Endothelial cell of umbilical vein (primary cell): ENCODE measurements around the gene ARHGEF28. TPM values are rescaled to one million over a fixed set of nuclear protein-coding genes. Genes with fewer than 3 reads are reported as not detected.

Experiments used
- BruUV-seq: library from RNA; stranded (reverse); fragments of 400-500 nt; replicated peaks from 2 replicates; lab custom pipeline; 2021; lab: Mats Ljungman, UMichigan
- CTCF ChIA-PET: fragments of 300-600, 350-600 bp; sonication (Branson Sonifier 250); formaldehyde crosslinking; loops from one replicate; lab custom pipeline; 2021; ENCODE audit warnings: antibody characterized with exemption, inconsistent platforms; lab: Charles Lee
- POLR2A ChIA-PET: fragments of 300-600, 350-600 bp; sonication (Branson Sonifier 250); formaldehyde crosslinking; loops from one replicate; lab custom pipeline; 2021; ENCODE audit warnings: antibody characterized with exemption, inconsistent platforms; lab: Charles Lee
- DNase-seq: peaks from one replicate; pipeline ENCODE4 v3.0.0-alpha.2; 2011; ENCODE audit warnings: low read depth, low spot score
- FAIRE-seq: peaks from 2 replicates; lab custom pipeline; 2011; peaks lifted over from hg19 to GRCh38; lab: Jason Lieb, UNC
- H2AFZ ChIP-seq: 2 replicates; pipeline ENCODE4 v1.6.0; 2012; ENCODE audit warnings: low read depth, low read length, control low read depth, inconsistent platforms
- H3K27ac ChIP-seq: 2 replicates; pipeline ENCODE4 v1.5.1; 2011; ENCODE audit warnings: low read depth, mild to moderate bottlenecking, control low read depth, low read length, moderate library complexity; ENCODE audit not compliant: insufficient read depth
- H3K27me3 ChIP-seq, 2 experiments: 2 replicates each; pipeline versions ENCODE4 v1.6.0 to v1.6.1; 2011; ENCODE audit warnings: low read length in 2 of 2, mixed read lengths in 1 of 2; ENCODE audit not compliant: control insufficient read depth in 2 of 2, insufficient read depth in 2 of 2
- H3K36me3 ChIP-seq, 2 experiments: 2 replicates in 1 of 2; 3 replicates in 1 of 2; pipeline ENCODE4 v1.5.1; 2011; ENCODE audit warnings: low read length in 2 of 2, mild to moderate bottlenecking in 1 of 2, moderate library complexity in 1 of 2; ENCODE audit not compliant: control insufficient read depth in 2 of 2, insufficient read depth in 2 of 2; ENCODE audit errors: extremely low read depth in 1 of 2
- H3K4me1 ChIP-seq: 3 replicates; pipeline ENCODE4 v1.5.1; 2011; ENCODE audit warnings: mild to moderate bottlenecking, low read length; ENCODE audit not compliant: control insufficient read depth, insufficient read depth; ENCODE audit errors: extremely low read depth
- H3K4me2 ChIP-seq: 2 replicates; pipeline ENCODE4 v1.6.1; 2011; ENCODE audit warnings: low read length, control low read depth, mixed read lengths; ENCODE audit not compliant: insufficient read depth
- H3K4me3 ChIP-seq, 3 experiments: fragments of 200-600 bp in 1 of 3; sonication (generic), shearing (Covaris generic) in 1 of 3; replicated peaks in 1 of 3; 2 replicates each; pipeline ENCODE4 v1.5.1; 2011 to 2016; ENCODE audit warnings: control low read depth in 3 of 3, low read length in 3 of 3, mild to moderate bottlenecking in 2 of 3, inconsistent platforms in 1 of 3, low read depth in 1 of 3, moderate library complexity in 1 of 3; ENCODE audit not compliant: insufficient read depth in 1 of 3
- H3K79me2 ChIP-seq: 2 replicates; pipeline ENCODE4 v1.6.0; 2012; ENCODE audit warnings: low read length, inconsistent platforms; ENCODE audit not compliant: control insufficient read depth, insufficient read depth
- H3K9ac ChIP-seq: replicated peaks from 2 replicates; pipeline ENCODE3; 2011; ENCODE audit warnings: low read length, control low read depth; ENCODE audit not compliant: insufficient read depth; ENCODE audit errors: extremely low read depth
- H3K9me1 ChIP-seq: replicated peaks from 3 replicates; pipeline ENCODE4 v1.6.0; 2011; ENCODE audit warnings: mild to moderate bottlenecking, low read length; ENCODE audit not compliant: control insufficient read depth, insufficient read depth; ENCODE audit errors: extremely low read depth
- H3K9me3 ChIP-seq: replicated peaks from 2 replicates; pipeline ENCODE4 v1.5.1; 2012; ENCODE audit warnings: low read length, inconsistent platforms; ENCODE audit not compliant: control insufficient read depth, insufficient read depth
- H4K20me1 ChIP-seq: replicated peaks from 2 replicates; pipeline ENCODE3; 2011; ENCODE audit warnings: mild to moderate bottlenecking, low read length; ENCODE audit not compliant: control insufficient read depth, insufficient read depth; ENCODE audit errors: extremely low read depth
- CTCF ChIP-seq, 2 donors: IDR thresholded peaks; 1 replicate in 1 of 2; 2 replicates in 1 of 2; pipeline ENCODE4 v1.5.1; 2011; ENCODE audit warnings: low read length in 2 of 2, mild to moderate bottlenecking in 2 of 2, moderate library complexity in 2 of 2, control low read depth in 1 of 2, inconsistent platforms in 1 of 2, low read depth in 1 of 2; ENCODE audit not compliant: insufficient read depth in 1 of 2; ENCODE audit errors: extremely low read depth in 1 of 2
- EZH2 ChIP-seq: IDR thresholded peaks from 2 replicates; pipeline ENCODE4 v1.6.1; 2012; ENCODE audit warnings: borderline replicate concordance, low read depth, mild to moderate bottlenecking, moderate library complexity, low read length, inconsistent platforms; ENCODE audit not compliant: severe bottlenecking
- FOS ChIP-seq: IDR thresholded peaks from 2 replicates; pipeline ENCODE4 v1.6.1; 2011; ENCODE audit warnings: mild to moderate bottlenecking, low read length, moderate library complexity, borderline replicate concordance; ENCODE audit not compliant: insufficient read depth
- GATA2 ChIP-seq: IDR thresholded peaks from 2 replicates; pipeline ENCODE4 v1.7.0; 2011; ENCODE audit warnings: low read depth, mild to moderate bottlenecking, moderate library complexity, mixed read lengths, low read length; ENCODE audit not compliant: insufficient read length, insufficient read depth
- JUN ChIP-seq: IDR thresholded peaks from 2 replicates; pipeline ENCODE4 v1.6.1; 2011; ENCODE audit warnings: borderline replicate concordance, low read depth; ENCODE audit not compliant: insufficient read length, insufficient read depth
- MYC ChIP-seq: IDR thresholded peaks from one replicate; pipeline ENCODE4 v1.6.1; 2011; ENCODE audit warnings: mild to moderate bottlenecking, low read depth, low read length
- POLR2A ChIP-seq: IDR thresholded peaks from 2 replicates; pipeline ENCODE4 v1.6.1; 2012; ENCODE audit warnings: low read depth, mild to moderate bottlenecking, control low read depth, low read length
- POLR2AphosphoS5 ChIP-seq: IDR thresholded peaks from 2 replicates; pipeline ENCODE4 v1.6.1; 2012; ENCODE audit warnings: low read depth, mild to moderate bottlenecking, control low read depth, low read length, moderate library complexity; ENCODE audit not compliant: insufficient read depth
- dilution Hi-C: fragments of 300-500 bp; cut with MboI; formaldehyde crosslinking; loops from one replicate; pipeline ENCODE4 v1.15.0; 2019; ENCODE audit warnings: low sequenced_read_pairs; ENCODE audit not compliant: extremely low pct_ligation_motif_present
- intact Hi-C: fragments of 100-400 bp; cut with micrococcal nuclease; formaldehyde crosslinking; loops from one replicate; pipeline ENCODE4 v1.10.0; 2022
- polyA plus RNA-seq, 4 experiments: library from polyadenylated mRNA; depleted of rRNA in 3 of 4; stranded (reverse) in 3 of 4; unstranded in 1 of 4; fragments of >200 nt; gene quantifications; 2 replicates each; pipeline versions ENCODE4 v1.2.1 to v1.2.3, GENCODE V29; 2011 to 2012; ENCODE audit warnings: missing spikeins in 1 of 4
- total RNA-seq: library from RNA; stranded (reverse); gene quantifications from 2 replicates; pipeline ENCODE4 v1.2.3, GENCODE V29; 2021
- TF ChIP-seq, protein P1 (sequence below): IDR thresholded peaks from 2 replicates; pipeline ENCODE4 v1.6.1; 2011; ENCODE audit not compliant: insufficient read depth, insufficient read length

ARHGEF28 gene
- total and polyA plus RNA-seq, 2 donors (not counting 3 experiments of a cell fraction or from before 2014, with no cell fraction given), result 29.5 to 108 TPM

- Histone ChIP-seq H3K4me1 (peaks cover 72% of the 10 kb centered on the region), H3K79me2 (peaks cover 77% of the 10 kb centered on the region), H3K9ac (peak overlapping the region; percentile 10), H3K27me3 (no peaks in the 10 kb centered on the region), H4K20me1 (no peaks in the 10 kb centered on the region), H2AFZ (no peak overlapping the region), H3K4me3 (peak overlapping the region in 1 of 3 experiments; percentile 42), H3K9me1 (no peaks in the 10 kb centered on the region), H3K27ac (peak overlapping the region; percentile 48), H3K9me3 (no peaks in the 10 kb centered on the region), H3K36me3 (peaks cover 6 to 10% of the 10 kb centered on the region in 2 experiments), H3K4me2 (peak overlapping the region; percentile 78)
- peak; percentile 87 for DNase-seq
- ChIA-PET POLR2A (interaction anchor here (0.6 to 2.1 kb wide), 4 partner anchors 9 to 109 kb away, joined by 3 to 6 read pairs (median 4); no protein-coding TSS in a partner anchor), CTCF (interaction anchor here (1.0 to 3.4 kb wide), 17 partner anchors 8 to 157 kb away, joined by 3 to 21 read pairs (median 4); no protein-coding TSS in a partner anchor)
- FAIRE-seq, result peak; percentile 78
- intact Hi-C loops, result loop anchor here (1.0 to 5.0 kb wide), 5 partner anchors 16 to 121 kb away; partner anchors contain the start of gene ARHGEF28
- dilution Hi-C loops, result no loop called here
- TSS peak; percentile 68 for BruUV-seq
- TF ChIP-seq FOS (peak; percentile 6), POLR2AphosphoS5 (peak; percentile 21), MYC (no peak), JUN (peak; percentile 15), GATA2 (peak; percentile 65), POLR2A (no peak), EZH2 (no peak), CTCF (IDR thresholded peaks at IDR 0.05; ENCODE audit: extremely low read depth in 1 of 2, insufficient read depth in 1 of 2, low read depth in 1 of 2, low read length in 2 of 2) (no peak)
- TF ChIP-seq, protein P1, sequence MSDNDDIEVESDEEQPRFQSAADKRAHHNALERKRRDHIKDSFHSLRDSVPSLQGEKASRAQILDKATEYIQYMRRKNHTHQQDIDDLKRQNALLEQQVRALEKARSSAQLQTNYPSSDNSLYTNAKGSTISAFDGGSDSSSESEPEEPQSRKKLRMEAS, result no peak
These were observed 121.8 kb downstream of the ARHGEF28 start for GRCh38 chr5:73747696-73748380.
